A673 (cell line): Measurements from ENCODE around the gene JAGN1.

Experiments
- CTCF ChIP-seq: fragments of 300-800, 200-600 bp; sonication (generic); conservative IDR thresholded peaks from 2 replicates; pipeline ENCODE4 v1.5.1; 2017; ENCODE audit warnings: low read depth, mild to moderate bottlenecking, antibody characterized with exemption, low read length, moderate library complexity, mixed read lengths
- EZH2 ChIP-seq: fragments of 200-600 bp; sonication (generic); IDR thresholded peaks from 2 replicates; pipeline ENCODE4 v1.6.1; 2017; ENCODE audit warnings: borderline replicate concordance, low read depth, mild to moderate bottlenecking, mixed read lengths, antibody characterized with exemption, low read length; ENCODE audit not compliant: poor library complexity, severe bottlenecking

- no peak for TF ChIP-seq CTCF
- no peak for TF ChIP-seq EZH2
Measured at GRCh38 chr3:9935966-9936510, 45.6 kb downstream of the JAGN1 start.
